Fibroblast of lung (primary cell): Measurements from ENCODE around the gene KRTAP5-1.

Source experiments
- EZH2 ChIP-seq: IDR thresholded peaks from 2 replicates; pipeline ENCODE4 v1.5.1; 2012; ENCODE audit warnings: low read length, control low read depth, mild to moderate bottlenecking; ENCODE audit errors: missing control alignments
- TF ChIP-seq, protein P1 (sequence below), 2 donors: IDR thresholded peaks in 1 of 2; conservative IDR thresholded peaks in 1 of 2; 1 replicate in 1 of 2; 2 replicates in 1 of 2; pipeline ENCODE4 v1.5.1; 2011 to 2012; ENCODE audit warnings: low read length in 2 of 2, control low read depth in 1 of 2, inconsistent platforms in 1 of 2, low read depth in 1 of 2, mild to moderate bottlenecking in 1 of 2

DNA sequence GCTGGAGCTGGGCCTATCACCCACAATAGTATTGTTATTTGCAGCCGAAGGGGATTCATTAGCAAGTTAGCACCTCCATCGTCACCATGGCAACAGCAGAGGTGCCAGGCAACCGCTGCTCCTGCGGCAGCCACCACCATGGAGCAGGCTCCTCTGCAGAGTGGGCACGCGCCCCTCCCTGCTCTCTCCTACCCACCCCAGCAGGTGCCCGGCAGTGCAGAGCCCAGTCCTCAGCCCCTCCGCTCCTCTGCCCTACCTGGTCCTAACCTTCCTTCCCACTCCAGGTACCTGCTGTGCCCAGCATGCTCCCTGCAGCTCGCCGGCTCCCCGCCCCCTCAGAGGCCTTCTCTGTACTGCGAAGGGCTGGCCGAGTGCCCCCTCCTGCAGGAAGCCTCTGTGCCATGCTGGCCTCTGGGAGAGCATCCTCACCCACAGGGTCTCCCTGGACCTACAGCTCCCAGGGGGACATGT lies 16.6 kb downstream of the KRTAP5-1 start:
- no peak for TF ChIP-seq EZH2
- TF ChIP-seq, protein P1, sequence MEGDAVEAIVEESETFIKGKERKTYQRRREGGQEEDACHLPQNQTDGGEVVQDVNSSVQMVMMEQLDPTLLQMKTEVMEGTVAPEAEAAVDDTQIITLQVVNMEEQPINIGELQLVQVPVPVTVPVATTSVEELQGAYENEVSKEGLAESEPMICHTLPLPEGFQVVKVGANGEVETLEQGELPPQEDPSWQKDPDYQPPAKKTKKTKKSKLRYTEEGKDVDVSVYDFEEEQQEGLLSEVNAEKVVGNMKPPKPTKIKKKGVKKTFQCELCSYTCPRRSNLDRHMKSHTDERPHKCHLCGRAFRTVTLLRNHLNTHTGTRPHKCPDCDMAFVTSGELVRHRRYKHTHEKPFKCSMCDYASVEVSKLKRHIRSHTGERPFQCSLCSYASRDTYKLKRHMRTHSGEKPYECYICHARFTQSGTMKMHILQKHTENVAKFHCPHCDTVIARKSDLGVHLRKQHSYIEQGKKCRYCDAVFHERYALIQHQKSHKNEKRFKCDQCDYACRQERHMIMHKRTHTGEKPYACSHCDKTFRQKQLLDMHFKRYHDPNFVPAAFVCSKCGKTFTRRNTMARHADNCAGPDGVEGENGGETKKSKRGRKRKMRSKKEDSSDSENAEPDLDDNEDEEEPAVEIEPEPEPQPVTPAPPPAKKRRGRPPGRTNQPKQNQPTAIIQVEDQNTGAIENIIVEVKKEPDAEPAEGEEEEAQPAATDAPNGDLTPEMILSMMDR (conservative IDR thresholded peaks at IDR 0.05 in 1 of 2, IDR thresholded peaks at IDR 0.05 in 1 of 2; ENCODE audit: low read depth in 1 of 2, low read length in 2 of 2), result no peak
